ENCODE measurements around the gene MRPL23. TPM values are rescaled to one million over a fixed set of nuclear protein-coding genes. Genes with fewer than 3 reads are reported as not detected.
"Not testable (repeated sequence)": the region's sequence is repeated elsewhere in the genome, so short reads cannot be mapped to it uniquely, and the experiment has no call there.

MRPL23 gene
- total RNA-seq, 1 experiment from 2014 or later = 50.4 TPM

DNA sequence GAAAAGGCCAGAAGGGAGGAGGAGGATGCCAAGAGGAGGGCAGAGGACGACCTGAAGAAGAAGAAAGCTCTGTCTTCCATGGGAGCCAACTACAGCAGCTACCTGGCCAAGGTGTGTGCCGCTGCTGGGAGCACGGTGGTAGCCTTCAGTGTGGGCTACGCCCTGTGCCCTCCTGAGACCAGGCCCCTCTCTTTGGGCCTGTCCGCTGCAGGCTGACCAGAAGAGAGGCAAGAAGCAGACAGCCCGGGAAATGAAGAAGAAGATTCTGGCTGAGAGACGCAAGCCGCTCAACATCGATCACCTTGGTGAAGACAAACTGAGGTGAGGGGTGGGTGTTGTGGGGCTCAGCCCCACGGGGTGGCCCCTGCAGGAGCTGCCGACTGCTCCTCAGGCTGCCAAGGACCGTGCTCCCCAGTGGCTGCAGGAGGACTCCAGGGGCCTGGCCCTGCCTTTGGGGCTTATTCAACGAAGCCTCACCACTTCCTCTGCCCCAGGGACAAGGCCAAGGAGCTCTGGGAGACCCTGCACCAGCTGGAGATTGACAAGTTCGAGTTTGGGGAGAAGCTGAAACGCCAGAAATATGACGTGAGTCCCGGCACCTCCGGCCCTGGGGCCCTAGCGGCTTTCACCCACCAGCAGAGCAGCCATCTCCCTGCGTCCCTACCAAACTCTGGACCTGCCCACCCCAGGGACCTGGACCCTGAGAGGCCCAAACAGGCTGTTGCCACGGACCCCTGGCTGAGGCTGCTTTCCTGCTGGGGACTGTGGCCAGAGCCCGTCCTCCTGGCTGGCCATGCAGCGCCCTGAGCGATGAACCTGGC, 12.6 kb upstream of the MRPL23 start:
- Histone ChIP-seq H3K4me1 (no peaks in the 10 kb centered on the region), H3K27ac (no peak overlapping the region), H3K36me3 (no peaks in the 10 kb centered on the region), H3K9me3 (replicated peaks) (no peaks in the 10 kb centered on the region), H3K27me3 (peaks cover 18% of the 10 kb centered on the region), H3K4me3 (no peak overlapping the region)
- no peak for DNase-seq

DNA sequence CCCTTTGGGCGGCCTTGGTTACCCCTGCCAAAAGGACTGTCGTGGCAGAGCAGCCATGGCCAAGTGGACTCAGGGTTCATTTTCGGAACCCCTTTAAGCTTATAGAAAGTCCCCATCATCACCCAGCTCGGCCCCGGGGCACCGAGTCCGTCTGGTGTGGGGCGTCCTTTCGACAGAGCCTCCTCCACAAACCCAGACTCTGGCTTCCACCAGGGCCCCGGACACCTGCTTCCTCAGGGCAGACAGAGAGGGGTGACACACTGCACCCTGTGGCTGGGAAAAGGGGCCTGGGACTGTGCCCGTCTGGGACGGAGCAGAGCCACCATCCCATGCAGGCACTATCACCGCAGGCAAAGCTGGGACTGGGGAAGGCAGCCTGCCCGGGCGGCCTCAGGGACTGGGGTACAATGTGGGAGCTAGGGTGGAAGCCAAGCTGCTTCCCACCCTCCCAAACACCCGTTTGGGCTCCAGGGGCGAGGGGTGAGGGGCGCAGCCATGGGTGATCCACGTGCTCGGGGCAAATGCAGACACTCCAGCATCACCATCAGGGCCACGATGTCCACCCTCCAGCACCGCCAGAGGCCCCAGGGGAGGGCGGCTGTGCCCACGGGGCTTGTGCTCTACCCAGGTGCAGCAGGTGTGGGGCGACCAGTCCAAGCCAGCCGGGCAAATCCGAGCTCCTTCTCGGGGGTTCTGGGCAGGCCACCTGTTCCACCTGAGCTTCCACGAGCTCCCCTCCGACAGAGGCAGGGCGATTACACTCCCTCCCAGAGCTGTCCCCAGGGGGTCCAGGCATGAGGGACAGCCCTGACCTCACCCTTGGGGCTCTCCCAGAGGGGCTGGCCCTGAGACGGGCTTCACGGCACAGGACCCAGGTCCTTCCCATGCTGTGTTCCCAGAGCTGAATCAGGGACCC, 11.7 kb upstream of the MRPL23 start:
- DNase-seq = peak in 1 of 2 experiments; percentile 2
- Histone ChIP-seq H3K27me3 (peaks cover 18% of the 10 kb centered on the region), H3K36me3 (no peaks in the 10 kb centered on the region), H3K4me1 (no peaks in the 10 kb centered on the region), H3K4me3 (no peak overlapping the region), H3K9me3 (replicated peaks) (no peaks in the 10 kb centered on the region), H3K27ac (no peak overlapping the region)

GRCh38 chr11:1936072-1936780, 10.9 kb upstream of the MRPL23 start:
- no peak for DNase-seq
- peaks cover 18% of the 10 kb centered on the region for H3K27me3 ChIP-seq
- no peaks in the 10 kb centered on the region for H3K36me3 ChIP-seq
- H3K9me3 ChIP-seq (replicated peaks) = no peaks in the 10 kb centered on the region
- H3K4me3 ChIP-seq = no peak overlapping the region
- H3K4me1 ChIP-seq = no peaks in the 10 kb centered on the region
- H3K27ac ChIP-seq = no peak overlapping the region

GRCh38 chr11:1936781-1937615, 10.1 kb upstream of the MRPL23 start:
- Histone ChIP-seq H3K36me3 (no peaks in the 10 kb centered on the region), H3K27ac (no peak overlapping the region), H3K4me3 (no peak overlapping the region), H3K9me3 (replicated peaks) (no peaks in the 10 kb centered on the region), H3K4me1 (no peaks in the 10 kb centered on the region), H3K27me3 (peaks cover 18% of the 10 kb centered on the region)
- no peak for DNase-seq

GRCh38 chr11:1937616-1938342, 9.4 kb upstream of the MRPL23 start:
- Histone ChIP-seq H3K9me3 (replicated peaks) (no peaks in the 10 kb centered on the region), H3K4me3 (no peak overlapping the region), H3K36me3 (no peaks in the 10 kb centered on the region), H3K27ac (no peak overlapping the region), H3K27me3 (peaks cover 18% of the 10 kb centered on the region), H3K4me1 (no peaks in the 10 kb centered on the region)
- no peak for DNase-seq

DNA sequence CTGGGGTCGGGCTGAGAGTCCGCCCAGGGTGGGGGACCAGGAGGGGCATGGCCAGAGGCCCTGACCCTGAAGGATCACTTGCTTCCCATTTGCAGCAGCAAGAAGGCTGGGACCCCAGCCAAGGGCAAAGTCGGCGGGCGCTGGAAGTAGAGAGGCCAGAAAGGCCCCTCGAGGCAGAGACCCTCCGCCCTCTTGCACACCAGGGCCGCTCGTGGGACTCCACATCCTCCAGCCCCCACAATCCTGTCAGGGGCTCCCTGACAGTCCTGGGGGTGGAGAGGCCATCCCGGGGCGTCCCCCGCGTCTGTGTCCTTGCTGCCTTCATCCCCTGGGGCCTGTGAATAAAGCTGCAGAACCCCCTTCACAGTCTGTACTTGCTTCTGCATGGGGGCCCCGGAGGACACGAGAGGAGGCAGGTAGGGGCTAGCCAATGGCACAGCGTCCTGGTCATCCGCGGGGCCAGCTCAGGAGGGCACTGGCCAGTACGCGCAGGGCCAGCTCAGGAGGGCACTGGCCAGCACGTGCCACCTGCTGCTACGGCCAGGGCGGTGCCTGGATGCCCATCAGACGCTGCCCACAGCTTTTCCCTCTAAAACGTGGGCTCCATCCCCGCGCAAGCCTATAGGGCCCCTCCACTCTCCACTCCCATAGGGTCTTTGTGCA, 8.7 kb upstream of the MRPL23 start:
- no peak for DNase-seq
- H3K4me3 ChIP-seq = no peak overlapping the region
- H3K27ac ChIP-seq = no peak overlapping the region
- H3K27me3 ChIP-seq = peaks cover 18% of the 10 kb centered on the region
- H3K4me1 ChIP-seq = peaks cover under 1% of the 10 kb centered on the region; the same call in 1 of the 2 replicates
- no peaks in the 10 kb centered on the region for H3K36me3 ChIP-seq
- H3K9me3 ChIP-seq (replicated peaks) = no peaks in the 10 kb centered on the region

DNA sequence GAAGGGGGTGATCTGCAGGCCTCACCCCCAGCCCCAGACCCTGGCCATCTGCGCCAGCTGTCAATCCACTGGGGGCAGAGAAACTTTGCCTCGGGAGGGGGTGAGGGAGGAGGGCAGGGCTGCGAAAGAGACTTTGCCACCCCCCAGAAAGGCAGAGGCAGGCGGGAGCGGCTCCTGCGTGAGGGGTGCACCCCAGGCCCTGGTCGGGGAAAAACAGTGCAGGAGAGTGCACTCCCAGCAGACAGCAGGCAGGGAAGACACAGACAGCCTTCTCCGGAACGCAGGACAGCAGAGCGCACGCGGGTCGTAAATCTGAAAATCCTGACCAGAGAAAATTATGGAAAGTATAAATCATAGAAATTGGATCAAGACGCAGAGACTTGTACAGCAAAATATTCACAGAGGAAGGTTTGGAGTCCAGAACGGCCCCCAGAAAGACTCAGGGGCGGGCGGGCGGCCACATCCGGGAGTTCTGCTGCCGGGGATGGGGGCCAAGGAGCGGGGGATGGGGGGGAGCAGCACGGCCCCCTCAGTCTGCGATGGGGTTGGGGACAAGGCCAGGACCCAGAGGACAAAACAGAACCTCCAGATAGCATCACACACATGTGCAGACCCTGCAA, 8.0 kb upstream of the MRPL23 start:
- peak in 1 of 2 experiments; percentile 28 for DNase-seq
- Histone ChIP-seq H3K4me3 (no peak overlapping the region), H3K27ac (no peak overlapping the region), H3K36me3 (no peaks in the 10 kb centered on the region), H3K27me3 (peaks cover 18% of the 10 kb centered on the region), H3K9me3 (replicated peaks) (no peaks in the 10 kb centered on the region), H3K4me1 (peaks cover 7% of the 10 kb centered on the region; the same call in 1 of the 2 replicates)

- H3K9me3 ChIP-seq (replicated peaks); H3K4me3 ChIP-seq; H3K36me3 ChIP-seq; H3K27ac ChIP-seq; DNase-seq: not testable (repeated sequence)
- peaks cover 11% of the 10 kb centered on the region; the same call in 1 of the 2 replicates for H3K4me1 ChIP-seq
- peaks cover 16% of the 10 kb centered on the region for H3K27me3 ChIP-seq
Measured at GRCh38 chr11:1939788-1940187, 7.3 kb upstream of the MRPL23 start.

DNA sequence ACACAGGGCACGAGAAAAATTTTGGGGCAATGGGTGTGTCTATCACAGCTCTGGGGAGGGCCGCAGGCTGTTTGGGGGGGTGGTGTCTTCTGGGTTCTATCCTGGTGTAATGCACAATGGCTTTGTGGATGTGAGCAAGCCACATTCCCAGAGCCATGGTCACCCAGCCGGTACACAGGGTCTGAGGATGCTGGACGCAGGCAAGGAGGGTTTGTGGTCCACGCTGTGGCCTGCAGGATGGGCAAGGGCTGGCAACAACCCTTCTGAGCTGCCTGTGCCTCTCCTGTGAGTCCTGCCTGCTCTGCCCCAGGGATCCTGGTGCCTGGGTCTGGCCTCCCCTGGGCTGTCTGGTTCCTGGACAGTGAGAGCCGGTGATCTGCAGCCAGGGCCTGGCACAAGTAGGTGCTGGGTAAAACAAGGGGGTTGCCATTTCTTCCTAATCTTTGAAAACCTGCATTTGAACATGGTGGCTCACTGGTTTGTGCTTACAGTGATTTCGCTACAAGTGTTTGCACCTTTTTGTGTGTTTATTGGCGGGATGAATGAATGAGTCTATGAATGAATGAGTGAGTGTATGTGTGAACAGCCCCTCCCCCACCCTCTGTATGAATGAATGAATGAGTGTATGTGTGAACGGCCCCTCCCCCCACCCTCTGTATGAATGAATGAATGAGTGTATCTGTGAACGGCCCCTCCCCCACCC, 4.4 kb upstream of the MRPL23 start:
- no peak overlapping the region for H3K4me3 ChIP-seq
- no peak for DNase-seq
- peaks cover 11% of the 10 kb centered on the region; the same call in 1 of the 2 replicates for H3K4me1 ChIP-seq
- H3K36me3 ChIP-seq = no peaks in the 10 kb centered on the region
- H3K27me3 ChIP-seq = peaks cover 12% of the 10 kb centered on the region
- H3K9me3 ChIP-seq (replicated peaks) = no peaks in the 10 kb centered on the region
- no peak overlapping the region for H3K27ac ChIP-seq

GRCh38 chr11:1943576-1943975, 3.6 kb upstream of the MRPL23 start:
- Histone ChIP-seq H3K27ac (no peak overlapping the region), H3K4me3 (no peak overlapping the region), H3K27me3 (peaks cover 6% of the 10 kb centered on the region; the same call in 1 of the 2 replicates), H3K9me3 (replicated peaks) (no peaks in the 10 kb centered on the region), H3K4me1 (peaks cover 11% of the 10 kb centered on the region; the same call in 1 of the 2 replicates), H3K36me3 (no peaks in the 10 kb centered on the region)
- DNase-seq = no peak

GRCh38 chr11:1943977-1944376, 3.2 kb upstream of the MRPL23 start:
- no peaks in the 10 kb centered on the region for H3K36me3 ChIP-seq
- no peak overlapping the region for H3K27ac ChIP-seq
- H3K4me1 ChIP-seq = peaks cover 11% of the 10 kb centered on the region; the same call in 1 of the 2 replicates
- H3K9me3 ChIP-seq (replicated peaks) = no peaks in the 10 kb centered on the region
- H3K4me3 ChIP-seq = no peak overlapping the region
- DNase-seq = peak; percentile 45 to 69
- peaks cover 2% of the 10 kb centered on the region; the same call in 1 of the 2 replicates for H3K27me3 ChIP-seq

GRCh38 chr11:1947592-1948237, 583 bp downstream of the MRPL23 start:
- DNase-seq = no peak
- Histone ChIP-seq H3K4me3 (no peak overlapping the region), H3K36me3 (no peaks in the 10 kb centered on the region), H3K27ac (no peak overlapping the region), H3K27me3 (no peaks in the 10 kb centered on the region), H3K9me3 (replicated peaks) (no peaks in the 10 kb centered on the region), H3K4me1 (peaks cover 11% of the 10 kb centered on the region; the same call in 1 of the 2 replicates)
